Fibroblast of mammary gland (primary cell): Measurements from ENCODE around the gene CAPZB.

Source experiments
- DNase-seq: peaks from one replicate; pipeline ENCODE4 v3.0.0-alpha.2; 2010; ENCODE audit warnings: low read depth
- H3K4me3 ChIP-seq: 2 replicates; pipeline ENCODE4 v1.5.1; 2011; ENCODE audit warnings: low read depth, mild to moderate bottlenecking, low read length, moderate library complexity; ENCODE audit not compliant: control insufficient read depth
- TF ChIP-seq, protein P1 (sequence below): conservative IDR thresholded peaks from 2 replicates; pipeline ENCODE4 v1.5.1; 2011; ENCODE audit warnings: low read depth, low read length, inconsistent platforms; ENCODE audit not compliant: control insufficient read depth, insufficient read depth

The CAPZB gene

GRCh38 chr1:19327736-19328135, 157.6 kb downstream of the CAPZB start:
- DNase-seq = no peak
- H3K4me3 ChIP-seq = no peak overlapping the region
- TF ChIP-seq, protein P1, sequence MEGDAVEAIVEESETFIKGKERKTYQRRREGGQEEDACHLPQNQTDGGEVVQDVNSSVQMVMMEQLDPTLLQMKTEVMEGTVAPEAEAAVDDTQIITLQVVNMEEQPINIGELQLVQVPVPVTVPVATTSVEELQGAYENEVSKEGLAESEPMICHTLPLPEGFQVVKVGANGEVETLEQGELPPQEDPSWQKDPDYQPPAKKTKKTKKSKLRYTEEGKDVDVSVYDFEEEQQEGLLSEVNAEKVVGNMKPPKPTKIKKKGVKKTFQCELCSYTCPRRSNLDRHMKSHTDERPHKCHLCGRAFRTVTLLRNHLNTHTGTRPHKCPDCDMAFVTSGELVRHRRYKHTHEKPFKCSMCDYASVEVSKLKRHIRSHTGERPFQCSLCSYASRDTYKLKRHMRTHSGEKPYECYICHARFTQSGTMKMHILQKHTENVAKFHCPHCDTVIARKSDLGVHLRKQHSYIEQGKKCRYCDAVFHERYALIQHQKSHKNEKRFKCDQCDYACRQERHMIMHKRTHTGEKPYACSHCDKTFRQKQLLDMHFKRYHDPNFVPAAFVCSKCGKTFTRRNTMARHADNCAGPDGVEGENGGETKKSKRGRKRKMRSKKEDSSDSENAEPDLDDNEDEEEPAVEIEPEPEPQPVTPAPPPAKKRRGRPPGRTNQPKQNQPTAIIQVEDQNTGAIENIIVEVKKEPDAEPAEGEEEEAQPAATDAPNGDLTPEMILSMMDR = no peak

DNA sequence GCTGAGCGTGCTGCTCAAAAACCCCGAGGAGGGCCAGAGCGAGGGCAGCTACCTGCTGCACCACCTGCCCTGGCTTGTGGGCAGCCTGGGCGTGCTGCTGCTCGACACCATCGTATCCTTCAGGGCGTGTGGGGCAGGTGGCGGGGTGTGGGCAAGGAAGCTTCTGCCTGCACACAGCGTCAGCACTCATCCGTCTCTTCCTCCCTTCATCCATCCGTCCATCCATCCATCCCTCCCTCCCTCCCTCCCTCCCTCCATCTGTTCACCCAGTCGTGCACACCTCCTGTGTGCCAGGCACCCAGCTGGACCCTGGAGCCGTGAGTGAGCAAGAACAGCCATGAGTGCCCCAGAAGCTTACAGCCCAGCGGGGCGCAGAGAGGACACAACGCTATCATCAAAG, 158.0 kb downstream of the CAPZB start:
- no peak for DNase-seq
- H3K4me3 ChIP-seq = no peak overlapping the region
- TF ChIP-seq, protein P1 = no peak

- no peak overlapping the region for H3K4me3 ChIP-seq
- TF ChIP-seq, protein P1 = no peak
- no peak for DNase-seq
Observed at GRCh38 chr1:19326748-19327065, 158.6 kb downstream of the CAPZB start.

- no peak overlapping the region for H3K4me3 ChIP-seq
Observed at GRCh38 chr1:19325958-19326747, 159.2 kb downstream of the CAPZB start.

DNA sequence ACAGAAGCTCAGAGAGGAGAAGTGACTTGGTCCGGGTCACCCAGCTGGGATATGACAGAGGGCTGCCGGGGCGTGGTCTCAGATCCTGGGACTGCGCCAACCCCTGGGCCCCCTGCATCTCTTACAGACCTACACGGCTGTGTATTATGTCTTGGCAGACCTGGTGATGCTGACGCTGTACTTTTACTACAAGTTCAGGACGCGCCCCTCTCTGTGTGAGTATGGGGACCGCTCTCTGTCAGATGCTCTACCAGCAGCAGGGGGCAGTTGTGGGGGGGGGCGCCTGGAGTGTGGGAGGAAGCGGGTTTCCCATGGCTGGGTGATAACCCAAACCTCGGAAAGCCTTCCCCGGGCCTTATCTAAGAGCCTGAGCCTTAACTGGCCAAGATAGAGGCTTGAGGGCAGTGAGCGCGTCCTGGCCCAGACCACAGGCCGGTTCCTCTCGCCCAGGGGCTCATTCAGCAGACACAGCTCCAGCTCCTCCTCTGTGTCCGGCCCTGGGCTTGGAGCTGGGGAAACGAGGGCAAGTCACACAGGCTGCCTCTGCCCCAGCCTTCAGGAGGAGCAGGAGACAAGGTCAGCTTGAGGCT, 159.9 kb downstream of the CAPZB start:
- no peak overlapping the region for H3K4me3 ChIP-seq
- TF ChIP-seq, protein P1 = no peak
- no peak for DNase-seq

More at GRCh38 chr1:19325958-19326747, 159.2 kb downstream of the CAPZB start:
- no peak for DNase-seq
- TF ChIP-seq, protein P1 = no peak

GRCh38 chr1:19324665-19324990, 160.7 kb downstream of the CAPZB start:
- TF ChIP-seq, protein P1 = no peak
- no peak overlapping the region for H3K4me3 ChIP-seq
- no peak for DNase-seq

DNA sequence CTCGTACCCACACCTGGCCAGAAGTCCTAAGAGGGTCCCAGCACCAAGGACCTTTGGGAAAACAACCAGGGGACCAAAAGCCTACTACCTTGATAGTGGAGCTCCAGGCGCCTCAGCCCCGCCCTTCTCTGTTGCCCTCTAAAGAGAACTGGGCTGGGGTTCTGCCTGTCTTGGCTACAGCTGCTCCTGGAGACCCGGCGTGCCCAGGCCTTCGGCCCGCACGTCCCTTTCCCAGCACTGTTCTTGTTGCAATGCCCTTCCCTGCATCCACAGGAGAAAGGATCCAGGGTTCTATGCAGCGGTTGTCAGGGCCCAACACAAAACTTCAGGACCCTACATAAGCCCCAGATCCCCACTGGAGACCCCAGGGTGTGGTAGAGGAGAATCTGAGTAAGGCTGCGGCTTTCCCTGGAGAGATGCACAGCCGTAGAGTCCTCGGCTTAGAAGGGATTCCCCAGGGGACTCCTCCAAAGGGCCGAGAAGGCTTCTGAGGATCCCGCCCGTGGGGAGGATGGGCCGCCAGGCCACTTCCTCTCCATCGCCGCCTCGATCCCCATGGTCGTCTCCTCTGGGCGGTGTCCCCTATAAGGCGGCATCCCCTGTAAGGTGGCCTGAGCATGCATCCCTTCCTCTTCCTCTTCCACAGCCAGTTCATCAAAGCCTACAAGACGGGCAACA, 161.2 kb downstream of the CAPZB start:
- no peak overlapping the region for H3K4me3 ChIP-seq
- no peak for DNase-seq
- TF ChIP-seq, protein P1 = no peak
